UCSD-AML1 (cell line): ENCODE measurements around the gene THOC6.

Experiments
- DNase-seq: peaks from one replicate; lab custom pipeline; 2025; ENCODE audit not compliant: unreplicated experiment; lab: John Stamatoyannopoulos, UW

THOC6 gene

DNA sequence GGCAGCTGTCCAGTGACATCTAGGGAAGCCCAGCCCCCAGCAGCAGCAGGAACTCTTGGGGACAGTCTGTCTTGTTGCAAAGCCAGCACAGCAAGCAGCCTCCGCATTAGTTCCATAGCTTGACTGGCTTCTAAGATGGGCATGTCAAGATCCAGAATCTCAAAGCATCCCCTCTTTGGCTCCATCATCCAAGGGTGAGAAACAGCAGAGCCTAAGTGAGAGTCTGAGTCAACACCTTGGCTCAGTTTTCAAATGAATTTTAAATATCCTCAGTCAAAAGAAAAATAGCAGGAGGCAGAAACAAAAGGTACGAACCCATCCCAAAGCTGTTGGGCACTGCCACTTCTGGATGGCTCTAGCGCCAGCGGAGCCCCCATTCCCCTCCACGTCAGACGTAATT lies 8.9 kb upstream of the THOC6 start:
- DNase-seq = no peak

DNA sequence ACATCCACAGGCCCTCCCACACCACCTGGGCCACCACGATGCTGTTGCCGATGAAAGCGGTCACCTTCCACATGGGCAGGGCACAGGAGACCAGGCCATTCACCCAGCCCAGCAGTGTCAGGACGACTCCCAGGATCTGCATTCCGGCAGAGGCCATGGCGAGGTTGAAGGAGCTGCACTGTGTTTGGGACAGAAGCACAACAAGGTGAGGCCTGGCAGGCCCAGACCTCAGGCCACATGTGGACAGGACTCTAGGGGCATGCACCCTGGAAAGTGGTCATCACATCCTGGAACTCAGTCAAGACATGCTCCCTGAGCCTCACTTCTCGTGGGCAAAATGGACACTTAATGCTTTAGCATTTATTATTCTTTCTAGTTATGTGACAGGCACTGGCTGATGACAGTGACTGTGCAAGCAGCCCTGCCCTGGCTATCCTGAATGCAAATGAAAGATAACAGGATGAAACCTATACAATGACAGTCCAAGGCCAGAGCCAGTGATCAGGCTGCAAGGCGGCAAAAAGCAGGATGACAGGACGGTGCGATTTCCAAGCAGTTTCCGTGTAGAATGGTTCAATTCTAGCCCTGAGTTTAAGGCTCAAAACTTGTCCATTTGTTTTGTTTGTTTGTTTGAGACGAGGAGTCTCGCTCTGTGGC lies 7.8 kb upstream of the THOC6 start:
- DNase-seq = no peak

DNA sequence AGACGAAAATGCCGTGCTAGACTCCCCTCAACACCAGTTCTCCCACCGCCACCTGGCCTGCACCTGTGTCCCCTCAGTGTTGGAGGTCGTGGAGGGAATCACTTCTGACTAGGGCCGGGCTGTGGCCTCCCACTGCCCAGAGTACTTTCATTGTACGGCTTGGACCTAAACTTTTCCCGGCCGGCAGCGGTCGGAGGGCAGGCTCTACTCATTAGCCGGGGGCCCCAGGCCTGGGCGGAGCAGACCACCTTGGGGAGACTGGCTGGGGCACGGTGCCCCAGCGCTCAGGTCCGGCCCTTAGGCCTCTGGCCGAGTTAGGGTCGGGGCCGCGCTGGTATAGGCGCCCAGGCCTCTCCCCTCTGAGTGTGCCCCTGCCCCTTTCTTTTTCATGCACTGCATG lies 6.5 kb upstream of the THOC6 start:
- no peak for DNase-seq

DNA sequence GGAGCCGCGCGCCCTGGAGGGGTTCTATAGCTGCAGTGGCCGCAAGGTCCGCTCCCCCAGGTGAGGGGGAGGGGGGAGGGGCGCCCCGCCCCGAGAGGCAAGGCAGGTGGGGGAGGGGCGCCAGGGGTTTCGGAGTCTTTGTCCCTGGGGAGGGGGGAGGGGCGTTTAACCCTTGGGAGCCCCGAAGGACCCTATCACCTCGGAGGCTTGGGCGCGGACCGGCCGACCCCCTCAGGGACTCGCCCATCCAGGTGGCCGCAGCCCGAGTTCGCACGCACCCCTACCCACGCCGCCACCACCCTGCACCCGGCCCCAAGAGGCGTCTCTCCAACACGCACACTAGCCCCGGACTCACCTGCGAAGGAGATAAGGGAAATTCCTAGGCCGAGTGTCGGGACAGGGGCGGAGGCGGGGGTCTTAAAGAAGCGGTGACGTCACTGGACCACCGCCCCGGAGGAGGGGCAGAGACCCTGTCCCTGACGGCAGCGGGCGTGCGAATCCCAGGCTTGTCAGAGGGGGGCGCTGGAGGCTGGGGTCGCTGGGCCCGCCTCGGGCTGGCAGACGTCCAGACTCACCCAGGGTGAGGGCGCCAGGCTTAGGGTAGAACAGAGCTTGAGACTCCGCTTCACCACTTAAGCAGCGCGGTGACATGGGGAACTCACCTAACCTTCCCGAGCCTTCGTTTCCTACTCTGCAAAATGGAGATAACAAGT lies 5.9 kb upstream of the THOC6 start, which contains the start of gene CLDN6:
Gene CLDN6 (minus strand): TSS at position 390 of the 713 bp plus-strand sequence. CDS start 2,162 bp downstream, outside the sequence.
- no peak for DNase-seq

DNA sequence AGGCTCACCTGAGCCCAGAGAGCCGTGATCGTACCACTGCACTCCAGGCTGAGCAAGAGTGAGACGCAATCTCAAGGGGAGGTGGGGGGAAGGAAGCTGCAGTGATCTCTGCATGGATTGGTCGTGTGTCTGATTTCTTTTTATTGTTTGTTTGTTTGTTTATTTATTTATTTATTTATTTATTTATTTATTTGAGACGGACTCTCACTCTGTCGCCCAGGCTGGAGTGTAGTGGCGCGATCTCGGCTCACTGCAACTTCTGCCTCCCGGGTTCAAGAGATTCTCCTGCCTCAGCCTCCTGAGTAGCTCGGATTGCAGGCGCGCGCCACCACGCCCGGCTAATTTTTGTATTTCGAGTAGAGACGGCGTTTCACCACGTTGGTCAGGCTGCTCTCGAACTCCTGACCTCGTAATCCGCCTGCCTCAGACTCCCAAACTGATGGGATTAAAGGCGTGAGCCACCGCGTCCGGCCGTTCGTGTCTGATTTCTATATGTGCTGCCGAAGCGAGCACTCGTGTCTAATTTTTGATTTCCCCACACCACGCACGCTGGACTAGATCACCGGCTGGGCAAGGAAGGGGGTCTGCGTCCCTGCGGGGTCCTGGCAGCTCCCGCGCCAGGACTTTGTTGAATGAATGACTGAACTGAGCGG lies 4.1 kb upstream of the THOC6 start:
- no peak for DNase-seq

DNA sequence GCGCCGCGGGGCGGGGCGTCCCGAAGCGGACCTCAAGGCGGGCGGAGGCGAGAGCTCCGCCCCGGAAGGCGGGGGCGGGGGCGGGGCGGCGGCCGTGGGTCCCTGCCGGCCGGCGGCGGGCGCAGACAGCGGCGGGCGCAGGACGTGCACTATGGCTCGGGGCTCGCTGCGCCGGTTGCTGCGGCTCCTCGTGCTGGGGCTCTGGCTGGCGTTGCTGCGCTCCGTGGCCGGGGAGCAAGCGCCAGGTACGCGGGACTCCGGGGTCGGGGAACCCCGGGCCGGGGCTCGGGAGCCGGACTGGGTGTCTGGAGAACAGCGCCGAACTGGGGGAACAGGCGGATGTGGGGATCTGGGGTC lies 3.6 kb upstream of the THOC6 start, which contains the start of gene TNFRSF12A:
Gene TNFRSF12A (plus strand): TSS at position 122 of the 357 bp plus-strand sequence. CDS start 30 bp downstream, at position 152.
- DNase-seq = peak; percentile 87

DNA sequence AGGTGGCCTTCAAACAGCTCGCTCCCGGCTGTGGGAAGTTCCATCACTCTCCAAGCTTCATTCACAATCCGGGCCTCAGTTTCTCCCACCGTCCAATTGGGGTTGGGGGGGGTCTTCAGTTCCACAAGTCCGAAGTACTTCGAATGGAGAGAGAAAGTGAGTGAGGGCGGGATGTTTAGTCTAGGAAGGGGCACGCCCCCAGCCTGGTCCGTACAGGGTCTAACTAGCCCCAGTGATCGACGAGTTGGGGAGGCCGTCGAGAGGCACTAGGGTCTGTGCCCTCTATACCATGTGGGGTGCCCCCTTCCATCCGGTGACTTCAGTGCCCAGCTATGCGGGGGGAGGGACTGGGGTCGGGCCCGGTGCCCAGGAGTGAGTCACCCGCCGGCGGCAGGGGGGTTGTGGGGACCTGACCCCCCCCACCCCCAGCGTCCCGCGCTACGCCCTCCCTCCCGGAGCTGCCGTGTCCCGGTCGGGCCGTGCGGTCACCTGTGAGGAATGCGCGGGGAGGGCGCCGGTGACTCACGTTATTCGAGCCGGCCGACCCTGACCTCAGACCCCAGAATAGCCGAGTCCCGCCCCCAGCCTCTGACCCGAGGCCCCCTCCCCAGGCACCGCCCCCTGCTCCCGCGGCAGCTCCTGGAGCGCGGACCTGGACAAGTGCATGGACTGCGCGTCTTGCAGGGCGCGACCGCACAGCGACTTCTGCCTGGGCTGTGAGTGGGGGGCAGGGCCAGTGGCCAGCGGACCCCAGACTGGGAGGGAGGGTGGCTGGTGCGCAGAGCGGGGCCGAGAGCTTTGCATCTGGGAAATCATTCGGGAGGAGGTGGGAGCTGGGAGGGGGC lies 3.0 kb upstream of the THOC6 start:
- no peak for DNase-seq

DNA sequence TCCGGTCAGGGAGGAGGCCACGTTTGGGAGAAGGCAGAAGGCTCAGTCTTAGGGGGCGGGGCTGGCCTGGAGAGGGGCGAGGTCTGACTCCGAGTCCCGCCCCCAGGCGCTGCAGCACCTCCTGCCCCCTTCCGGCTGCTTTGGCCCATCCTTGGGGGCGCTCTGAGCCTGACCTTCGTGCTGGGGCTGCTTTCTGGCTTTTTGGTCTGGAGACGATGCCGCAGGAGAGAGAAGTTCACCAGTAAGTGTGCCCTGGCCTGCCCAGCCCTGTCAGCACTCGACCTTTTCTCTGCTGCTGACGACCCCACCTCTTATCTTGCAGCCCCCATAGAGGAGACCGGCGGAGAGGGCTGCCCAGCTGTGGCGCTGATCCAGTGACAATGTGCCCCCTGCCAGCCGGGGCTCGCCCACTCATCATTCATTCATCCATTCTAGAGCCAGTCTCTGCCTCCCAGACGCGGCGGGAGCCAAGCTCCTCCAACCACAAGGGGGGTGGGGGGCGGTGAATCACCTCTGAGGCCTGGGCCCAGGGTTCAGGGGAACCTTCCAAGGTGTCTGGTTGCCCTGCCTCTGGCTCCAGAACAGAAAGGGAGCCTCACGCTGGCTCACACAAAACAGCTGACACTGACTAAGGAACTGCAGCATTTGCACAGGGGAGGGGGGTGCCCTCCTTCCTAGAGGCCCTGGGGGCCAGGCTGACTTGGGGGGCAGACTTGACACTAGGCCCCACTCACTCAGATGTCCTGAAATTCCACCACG lies 2.2 kb upstream of the THOC6 start:
- peak; percentile 79 for DNase-seq

DNA sequence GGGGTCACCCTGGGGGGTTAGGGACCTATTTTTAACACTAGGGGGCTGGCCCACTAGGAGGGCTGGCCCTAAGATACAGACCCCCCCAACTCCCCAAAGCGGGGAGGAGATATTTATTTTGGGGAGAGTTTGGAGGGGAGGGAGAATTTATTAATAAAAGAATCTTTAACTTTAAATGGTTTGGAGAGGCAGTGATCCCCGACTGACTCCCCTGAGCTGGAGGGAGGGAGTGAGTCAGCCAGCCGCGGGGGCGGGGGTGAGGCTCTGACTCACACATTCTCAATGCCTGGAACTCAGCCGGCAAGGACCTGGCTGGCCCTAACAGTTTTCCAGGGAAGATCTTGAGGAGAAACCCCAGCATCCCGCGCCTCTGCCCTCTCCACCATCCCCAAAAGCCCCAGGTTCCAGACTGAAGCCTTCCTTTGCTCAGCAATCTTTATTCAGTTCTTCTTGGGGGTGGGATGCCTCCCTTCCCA lies 1.6 kb upstream of the THOC6 start:
- peak; percentile 63 for DNase-seq

DNA sequence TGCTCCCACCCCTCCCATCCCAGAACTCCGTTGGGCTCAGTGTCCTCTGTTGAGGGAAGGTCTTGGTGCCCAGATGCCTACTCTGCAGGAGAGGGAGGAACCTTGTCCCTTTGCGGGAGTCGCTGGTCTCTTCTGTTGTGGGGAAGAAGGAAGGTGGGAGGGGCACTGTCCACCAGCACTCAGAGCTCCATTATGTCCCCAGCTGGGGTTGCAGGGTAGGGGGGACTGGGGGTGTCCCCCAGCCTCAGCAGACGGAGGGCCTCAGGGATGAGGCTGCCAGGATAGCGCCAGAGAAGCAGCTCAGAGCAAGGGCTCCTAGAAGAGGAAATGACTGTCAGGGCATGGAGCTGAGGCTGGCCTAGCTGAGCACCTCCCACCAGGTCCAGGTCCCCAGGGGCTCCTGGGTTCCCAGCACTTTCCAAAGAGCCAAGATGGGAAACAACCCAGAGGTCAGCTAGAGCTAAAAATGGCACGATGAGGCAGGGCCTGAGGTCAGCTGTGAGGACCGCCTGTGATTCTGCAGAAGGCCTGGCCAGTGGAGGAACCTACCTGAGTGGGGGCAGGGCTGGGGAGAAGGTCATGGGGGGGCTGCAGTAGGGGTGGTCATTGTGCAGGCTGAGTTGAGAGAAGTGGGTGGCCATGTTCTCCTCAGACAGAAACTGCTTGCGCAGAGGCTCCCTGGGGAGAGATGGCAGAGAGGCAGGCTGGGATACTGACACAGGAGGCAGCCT lies 986 bp upstream of the THOC6 start:
- peak; percentile 40 for DNase-seq

DNA sequence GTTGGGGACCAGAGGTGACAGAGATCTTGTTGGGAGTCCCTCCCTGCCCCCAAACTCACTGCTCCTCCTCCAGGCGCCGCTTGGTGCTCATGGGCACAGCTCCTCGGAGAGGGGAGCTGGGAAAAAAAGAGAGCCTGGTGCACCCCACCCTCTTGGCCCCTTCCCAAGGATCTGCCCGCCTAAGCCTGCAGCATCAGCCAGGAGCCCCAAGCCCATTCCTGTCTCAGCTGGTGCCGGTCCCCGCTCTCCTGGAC lies 493 bp upstream of the THOC6 start:
- no peak for DNase-seq

DNA sequence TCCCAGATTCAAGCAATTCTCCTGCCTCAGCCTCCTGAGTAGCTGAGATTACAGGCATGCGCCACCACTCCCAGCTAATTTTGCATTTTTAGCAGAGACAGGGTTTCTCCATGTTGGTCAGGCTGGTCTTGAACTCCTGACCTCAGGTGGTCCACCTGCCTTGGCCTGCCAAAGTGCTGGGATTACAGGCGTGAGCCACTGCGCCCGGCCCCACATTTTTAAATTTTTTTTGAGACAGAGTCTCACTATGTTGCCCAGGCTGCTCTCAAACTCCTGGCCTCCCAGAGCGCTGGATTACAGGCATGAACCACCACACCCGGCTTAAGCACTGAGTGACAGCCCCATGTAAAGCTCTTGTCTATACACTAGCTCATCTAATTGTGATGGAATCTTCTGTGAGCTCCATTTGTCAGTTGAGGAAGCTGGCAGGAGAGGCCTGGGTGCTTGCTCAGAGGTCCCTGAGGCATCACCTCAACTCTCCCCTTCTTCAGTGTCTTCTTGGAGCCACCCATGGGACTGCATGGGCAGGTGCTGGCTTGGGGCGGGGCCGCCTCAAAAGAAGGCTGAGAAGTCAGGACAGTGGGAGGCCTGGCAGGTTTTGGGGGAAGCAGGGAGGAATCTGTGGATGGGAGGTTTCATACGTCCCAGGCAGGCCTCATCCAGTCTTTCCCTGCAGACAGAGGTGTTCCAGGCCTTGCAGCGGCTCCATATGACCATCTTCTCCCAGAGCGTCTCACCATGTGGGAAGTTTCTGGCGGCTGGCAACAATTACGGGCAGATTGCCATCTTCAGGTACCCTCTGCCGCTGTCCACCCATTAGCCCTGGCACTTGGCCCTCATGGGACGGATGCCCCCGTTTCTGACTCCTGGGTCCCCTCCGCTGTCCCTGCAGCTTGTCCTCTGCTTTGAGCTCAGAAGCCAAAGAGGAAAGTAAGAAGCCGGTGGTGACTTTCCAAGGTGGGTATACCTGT lies 1.5 kb downstream of the THOC6 start:
- no peak for DNase-seq

DNA sequence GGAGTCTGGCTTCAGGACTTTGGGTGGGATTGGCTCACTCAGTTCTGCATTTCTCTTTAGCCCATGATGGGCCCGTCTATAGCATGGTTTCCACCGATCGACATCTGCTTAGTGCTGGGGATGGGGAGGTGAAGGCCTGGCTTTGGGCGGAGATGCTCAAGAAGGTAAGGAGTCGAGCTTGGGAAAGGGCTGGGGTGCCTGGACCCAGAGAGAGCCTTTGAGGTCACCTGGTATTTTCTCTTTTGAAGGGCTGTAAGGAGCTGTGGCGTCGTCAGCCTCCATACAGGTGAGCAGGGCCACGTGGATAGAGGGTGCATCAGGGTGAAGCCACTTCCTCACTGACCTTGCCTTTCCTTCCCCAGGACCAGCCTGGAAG lies 2.2 kb downstream of the THOC6 start:
- DNase-seq = no peak

DNA sequence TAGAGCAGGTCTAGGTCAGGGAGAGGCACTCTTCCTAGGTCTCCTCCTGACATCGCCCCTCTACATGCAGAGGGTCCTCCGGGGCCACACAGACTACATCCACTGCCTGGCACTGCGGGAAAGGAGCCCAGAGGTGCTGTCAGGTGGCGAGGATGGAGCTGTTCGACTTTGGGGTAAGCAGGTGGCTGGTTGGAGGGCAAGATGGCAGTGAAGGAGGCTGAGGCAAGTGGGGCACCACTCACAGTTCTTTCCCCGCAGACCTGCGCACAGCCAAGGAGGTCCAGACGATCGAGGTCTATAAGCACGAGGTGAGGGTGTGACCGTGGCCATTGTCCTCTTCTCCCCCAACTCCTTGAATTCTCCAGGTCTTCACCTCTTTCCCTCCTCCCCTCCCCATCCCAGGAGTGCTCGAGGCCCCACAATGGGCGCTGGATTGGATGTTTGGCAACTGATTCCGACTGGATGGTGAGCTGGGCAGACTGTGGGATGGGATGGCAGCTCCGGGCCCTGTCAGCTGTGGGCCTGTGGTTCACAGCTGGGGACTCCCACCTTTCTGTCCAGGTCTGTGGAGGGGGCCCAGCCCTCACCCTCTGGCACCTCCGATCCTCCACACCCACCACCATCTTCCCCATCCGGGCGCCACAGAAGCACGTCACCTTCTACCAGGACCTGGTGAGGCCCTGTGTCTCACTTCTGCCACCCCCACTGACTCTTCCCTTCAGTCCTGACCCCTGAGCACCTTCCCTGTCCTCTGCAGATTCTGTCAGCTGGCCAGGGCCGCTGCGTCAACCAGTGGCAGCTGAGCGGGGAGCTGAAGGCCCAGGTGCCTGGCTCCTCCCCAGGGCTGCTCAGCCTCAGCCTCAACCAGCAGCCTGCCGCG lies 3.0 kb downstream of the THOC6 start:
- DNase-seq = no peak

DNA sequence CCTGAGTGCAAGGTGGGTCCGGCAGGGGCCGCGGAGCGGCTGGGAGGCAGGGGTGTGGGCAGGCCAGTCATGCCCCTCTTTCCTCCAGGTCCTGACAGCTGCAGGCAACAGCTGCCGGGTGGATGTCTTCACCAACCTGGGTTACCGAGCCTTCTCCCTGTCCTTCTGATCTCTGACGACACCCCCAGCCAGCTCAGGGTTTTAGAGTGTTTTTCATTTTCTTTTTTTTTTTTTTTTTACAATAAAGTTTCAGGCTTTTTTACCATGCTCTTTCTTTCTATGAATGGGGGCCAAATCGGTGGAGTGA lies 3.6 kb downstream of the THOC6 start:
- no peak for DNase-seq

DNA sequence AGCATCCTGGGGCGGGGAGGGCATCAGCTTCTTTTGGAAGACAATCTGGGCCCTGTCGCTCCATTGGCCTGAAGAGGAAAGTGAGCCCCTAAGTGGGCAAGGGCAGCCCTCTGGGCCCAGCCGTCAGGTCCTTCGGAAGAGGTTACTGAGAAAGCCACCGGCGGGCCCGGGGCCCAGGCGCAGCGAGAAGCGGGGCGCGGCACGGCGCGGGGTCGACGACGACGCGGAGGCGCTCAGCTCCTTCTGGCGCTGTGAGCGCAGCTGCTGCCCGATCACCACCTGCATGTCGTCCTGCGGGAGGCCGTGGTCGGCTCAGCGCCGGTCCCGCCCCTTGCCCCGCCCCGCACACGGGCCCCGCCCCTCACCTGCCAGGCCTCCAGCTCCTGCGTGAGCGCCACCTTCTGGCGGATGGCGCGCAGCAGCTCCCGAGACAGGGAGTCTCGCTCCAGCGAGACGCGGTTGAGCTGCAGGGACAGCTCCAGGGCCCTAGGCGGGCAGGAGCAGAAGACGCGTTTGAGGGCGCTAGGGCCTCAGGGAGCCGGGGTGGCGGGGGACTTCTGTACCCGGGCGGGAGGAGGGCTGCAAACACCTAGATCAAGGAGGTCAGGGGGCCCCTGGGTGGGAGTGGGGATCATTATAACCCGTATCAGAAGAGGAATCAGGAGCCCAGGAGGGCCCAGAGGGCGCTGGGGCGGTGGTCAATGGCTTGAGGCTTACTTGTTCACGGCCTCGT lies 4.3 kb downstream of the THOC6 start:
- peak; percentile 87 for DNase-seq

DNA sequence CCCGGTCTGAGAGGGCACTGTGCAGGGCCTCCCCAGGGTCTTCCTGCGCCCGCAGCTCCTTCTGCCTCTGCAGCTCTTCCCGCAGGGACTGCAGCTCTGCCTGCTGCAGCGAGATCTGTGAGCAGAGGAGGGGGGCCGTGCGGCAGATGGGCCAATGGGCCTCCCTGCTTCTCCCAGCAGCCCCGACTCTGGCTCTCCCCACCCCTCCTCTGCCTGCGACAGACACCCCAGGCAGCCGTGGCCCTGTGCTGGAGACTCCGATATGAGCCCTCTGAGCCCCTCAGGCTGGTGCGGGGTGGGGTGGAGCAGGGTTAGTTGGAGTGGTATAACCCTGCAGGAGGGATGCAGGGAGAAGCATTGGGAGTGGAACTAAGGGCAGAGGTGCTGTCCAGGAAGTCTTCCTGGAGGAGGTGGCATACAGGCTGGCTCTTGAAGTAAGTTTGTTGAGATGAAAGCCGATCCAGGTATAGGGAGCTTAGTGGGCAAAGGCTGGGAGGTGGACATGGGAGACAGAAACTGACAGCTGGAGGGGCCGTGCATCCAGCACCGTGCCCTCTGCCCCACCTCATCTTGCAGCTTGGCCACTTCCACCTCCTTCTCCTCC lies 5.0 kb downstream of the THOC6 start:
- no peak for DNase-seq
